HepG2 (cell line): ENCODE results near the gene KRTAP13-2. TPM values are rescaled to one million over a fixed set of nuclear protein-coding genes. Genes with fewer than 3 reads are reported as not detected.

Experiments
- ATAC-seq: fragments of 200-7000 bp; cut with Tn5 transposase; 3 replicates; pipeline ENCODE4 v1.9.1; 2020; ENCODE audit warnings: mild to moderate bottlenecking, moderate library complexity
- BruUV-seq: library from RNA; stranded (reverse); fragments of 400-500 nt; replicated peaks from 2 replicates; lab custom pipeline; 2021; lab: Mats Ljungman, UMichigan
- CTCF ChIA-PET: fragments of 300-600 bp; formaldehyde crosslinking; extraction: SDS; loops from one replicate; lab custom pipeline; 2021; ENCODE audit warnings: low total read pairs, inconsistent platforms, low intra/inter-chr PET ratio; lab: Yijun Ruan, JAX
- POLR2A ChIA-PET: fragments of 350-600 bp; sonication (Branson Sonifier 250); formaldehyde crosslinking; loops from one replicate; lab custom pipeline; 2020; ENCODE audit warnings: antibody characterized with exemption, inconsistent platforms; lab: Yijun Ruan, JAX
- DNase-seq: peaks from one replicate; pipeline ENCODE4 v3.0.0-alpha.2; 2015; ENCODE audit warnings: low spot score
- FAIRE-seq: peaks from 3 replicates; lab custom pipeline; 2011; peaks lifted over from hg19 to GRCh38; lab: Jason Lieb, UNC
- H2AFZ ChIP-seq: one replicate; pipeline ENCODE4 v1.6.1; 2011; ENCODE audit warnings: low read length, inconsistent platforms
- H3K27ac ChIP-seq: fragments of 300-600 bp; 3 replicates; pipeline ENCODE4 v1.8.0; 2011; ENCODE audit warnings: mixed run types, mild to moderate bottlenecking, mixed read lengths, low read length, inconsistent platforms; ENCODE audit not compliant: insufficient read depth; ENCODE audit errors: extremely low read length
- H3K27me3 ChIP-seq, 2 experiments: fragments of 200-600 bp in 1 of 2; 2 replicates in 1 of 2; 3 replicates in 1 of 2; pipeline versions ENCODE4 v1.6.0 to v1.8.0; 2011; ENCODE audit warnings: low read length in 2 of 2, mild to moderate bottlenecking in 2 of 2, moderate library complexity in 2 of 2, inconsistent platforms in 1 of 2; ENCODE audit not compliant: insufficient read depth in 2 of 2, control insufficient read depth in 1 of 2
- H3K36me3 ChIP-seq, 2 experiments: fragments of 200-600 bp in 1 of 2; replicated peaks in 1 of 2; 2 replicates in 1 of 2; 3 replicates in 1 of 2; pipeline versions ENCODE4 v1.5.1 to v1.8.0; 2011; ENCODE audit warnings: low read length in 2 of 2, inconsistent platforms in 1 of 2; ENCODE audit not compliant: insufficient read depth in 2 of 2, control insufficient read depth in 1 of 2
- H3K4me1 ChIP-seq: 2 replicates; pipeline ENCODE4 v1.5.1; 2012; ENCODE audit warnings: low read length, inconsistent platforms; ENCODE audit not compliant: insufficient read depth
- H3K4me2 ChIP-seq: 2 replicates; pipeline ENCODE4 v1.6.0; 2011; ENCODE audit warnings: low read depth, low read length, inconsistent platforms
- H3K4me3 ChIP-seq, 3 experiments: fragments of 200-600 bp in 1 of 3; sonication (generic), shearing (Covaris generic) in 1 of 3; replicated peaks in 1 of 3; 2 replicates each; pipeline ENCODE4 v1.5.1; 2011 to 2016; ENCODE audit warnings: low read length in 3 of 3, inconsistent platforms in 2 of 3, low read depth in 2 of 3, mild to moderate bottlenecking in 2 of 3, control low read depth in 1 of 3, mixed read lengths in 1 of 3; ENCODE audit not compliant: insufficient read depth in 1 of 3
- H3K79me2 ChIP-seq: one replicate; pipeline ENCODE4 v1.6.1; 2011; ENCODE audit warnings: low read length, inconsistent platforms; ENCODE audit not compliant: insufficient read depth
- H3K9ac ChIP-seq: 2 replicates; pipeline ENCODE4 v1.6.0; 2011; ENCODE audit warnings: mild to moderate bottlenecking, low read depth, low read length, inconsistent platforms; ENCODE audit not compliant: insufficient read depth
- H3K9me3 ChIP-seq: 2 replicates; pipeline ENCODE4 v1.5.1; 2012; ENCODE audit warnings: mild to moderate bottlenecking, low read length
- H4K20me1 ChIP-seq: 2 replicates; pipeline ENCODE4 v1.6.0; 2011; ENCODE audit warnings: inconsistent platforms, mild to moderate bottlenecking, low read length, moderate library complexity; ENCODE audit not compliant: insufficient read depth
- FOXA3 ChIP-seq: IDR thresholded peaks from 2 replicates; pipeline ENCODE4 v1.6.1; 2016; ENCODE audit warnings: missing genetic modification reagents, missing compliant biosample characterization
- GATAD1 ChIP-seq: IDR thresholded peaks from 2 replicates; pipeline ENCODE4 v1.6.1; 2016; ENCODE audit warnings: missing genetic modification reagents, missing compliant biosample characterization
- SRSF4 ChIP-seq: fragments of 200-400 bp; formaldehyde crosslinking; IDR thresholded peaks from one replicate; pipeline ENCODE4 v1.6.1; 2018; ENCODE audit warnings: mild to moderate bottlenecking, low read depth, low read length, moderate library complexity; ENCODE audit not compliant: poor library complexity, severe bottlenecking
- YEATS2 ChIP-seq: sonication (generic); formaldehyde crosslinking; IDR thresholded peaks from 2 replicates; pipeline ENCODE4 v1.4.0; 2020; ENCODE audit warnings: missing genetic modification reagents, borderline replicate concordance
- ZNF10 ChIP-seq: sonication (generic); formaldehyde crosslinking; IDR thresholded peaks from 2 replicates; pipeline ENCODE4 v1.4.0; 2020; ENCODE audit warnings: mild to moderate bottlenecking, low read depth, missing genetic modification reagents, borderline replicate concordance
- ZNF431 ChIP-seq: sonication (generic); formaldehyde crosslinking; IDR thresholded peaks from 2 replicates; pipeline ENCODE4 v1.9.0; 2022; ENCODE audit warnings: missing genetic modification reagents, low read depth, mild to moderate bottlenecking, borderline replicate concordance
- ZNF879 ChIP-seq: sonication (generic); formaldehyde crosslinking; IDR thresholded peaks from 2 replicates; pipeline ENCODE4 v1.8.1; 2023; ENCODE audit warnings: missing genetic modification reagents
- WGBS: methylation state at CpG from one replicate; pipeline ENCODE4 v1.1.6; 2017; ENCODE audit warnings: low lambda C conversion rate; 5-methylcytosine and 5-hydroxymethylcytosine counted together
- in situ Hi-C: cut with HindIII; loops from 2 replicates; pipeline ENCODE4 v1.10.0; 2017; ENCODE audit warnings: low pct_unique_long_range_greater_than_20kb; ENCODE audit not compliant: extremely low pct_ligation_motif_present
- intact Hi-C: fragments of 100-400 bp; cut with micrococcal nuclease; formaldehyde crosslinking; loops from one replicate; pipeline ENCODE4 v1.10.0; 2022; ENCODE audit not compliant: unreplicated experiment
- polyA plus RNA-seq, 8 experiments: library from polyadenylated mRNA; depleted of rRNA in 3 of 8; stranded (reverse) in 7 of 8; unstranded in 1 of 8; fragments of >200 nt; fragmentation: Illumina TruSeq in 4 of 8; extraction: Trizol in 4 of 8; gene quantifications; 2 replicates each; pipeline versions ENCODE4 v1.2.1 to v1.2.3, GENCODE V29; 2011 to 2016; ENCODE audit warnings: low read depth in 4 of 8, missing spikeins in 1 of 8, mixed read lengths in 1 of 8; ENCODE audit not compliant: insufficient read depth in 1 of 8
- total RNA-seq, 5 experiments: library from RNA; depleted of rRNA; stranded (reverse); fragments of >200 nt; fragmentation: Illumina TruSeq; extraction: Trizol; gene quantifications; 2 replicates each; pipeline ENCODE4 v1.2.3, GENCODE V29; 2016; ENCODE audit warnings: low read depth in 1 of 5
- TF ChIP-seq, protein P1 (sequence below): sonication (generic); formaldehyde crosslinking; IDR thresholded peaks from 2 replicates; pipeline ENCODE4 v1.4.0; 2020; ENCODE audit warnings: mild to moderate bottlenecking, missing genetic modification reagents, borderline replicate concordance
- TF ChIP-seq, protein P2 (sequence below): conservative IDR thresholded peaks from 2 replicates; pipeline ENCODE4 v1.6.1; 2018; ENCODE audit warnings: missing genetic modification reagents

KRTAP13-2 gene
- total and polyA plus RNA-seq, 2 of the 13 experiments (the other 11 are each of a cell fraction or from before 2014, with no cell fraction given), result not detected

GRCh38 chr21:30355906-30356305 lies 16.2 kb downstream of the KRTAP13-2 start:
- intact Hi-C loops, result no loop called here

More at GRCh38 chr21:30355906-30356305, 16.2 kb downstream of the KRTAP13-2 start:
- H3K4me1 ChIP-seq, result no peaks in the 10 kb centered on the region
- TF ChIP-seq GATAD1 (CRISPR knock-in tag) (no peak), SRSF4 (no peak), FOXA3 (CRISPR knock-in tag) (no peak), YEATS2 (CRISPR knock-in tag) (no peak), ZNF431 (CRISPR knock-in tag) (no peak), ZNF10 (CRISPR knock-in tag) (no peak), ZNF879 (CRISPR knock-in tag) (no peak)
- TF ChIP-seq, protein P1, sequence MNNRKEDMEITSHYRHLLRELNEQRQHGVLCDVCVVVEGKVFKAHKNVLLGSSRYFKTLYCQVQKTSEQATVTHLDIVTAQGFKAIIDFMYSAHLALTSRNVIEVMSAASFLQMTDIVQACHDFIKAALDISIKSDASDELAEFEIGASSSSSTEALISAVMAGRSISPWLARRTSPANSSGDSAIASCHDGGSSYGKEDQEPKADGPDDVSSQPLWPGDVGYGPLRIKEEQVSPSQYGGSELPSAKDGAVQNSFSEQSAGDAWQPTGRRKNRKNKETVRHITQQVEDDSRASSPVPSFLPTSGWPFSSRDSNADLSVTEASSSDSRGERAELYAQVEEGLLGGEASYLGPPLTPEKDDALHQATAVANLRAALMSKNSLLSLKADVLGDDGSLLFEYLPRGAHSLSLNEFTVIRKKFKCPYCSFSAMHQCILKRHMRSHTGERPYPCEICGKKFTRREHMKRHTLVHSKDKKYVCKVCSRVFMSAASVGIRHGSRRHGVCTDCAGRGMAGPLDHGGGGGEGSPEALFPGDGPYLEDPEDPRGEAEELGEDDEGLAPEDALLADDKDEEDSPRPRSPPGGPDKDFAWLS (CRISPR knock-in tag), result no peak
- TF ChIP-seq, protein P2, sequence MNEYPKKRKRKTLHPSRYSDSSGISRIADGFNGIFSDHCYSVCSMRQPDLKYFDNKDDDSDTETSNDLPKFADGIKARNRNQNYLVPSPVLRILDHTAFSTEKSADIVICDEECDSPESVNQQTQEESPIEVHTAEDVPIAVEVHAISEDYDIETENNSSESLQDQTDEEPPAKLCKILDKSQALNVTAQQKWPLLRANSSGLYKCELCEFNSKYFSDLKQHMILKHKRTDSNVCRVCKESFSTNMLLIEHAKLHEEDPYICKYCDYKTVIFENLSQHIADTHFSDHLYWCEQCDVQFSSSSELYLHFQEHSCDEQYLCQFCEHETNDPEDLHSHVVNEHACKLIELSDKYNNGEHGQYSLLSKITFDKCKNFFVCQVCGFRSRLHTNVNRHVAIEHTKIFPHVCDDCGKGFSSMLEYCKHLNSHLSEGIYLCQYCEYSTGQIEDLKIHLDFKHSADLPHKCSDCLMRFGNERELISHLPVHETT (CRISPR knock-in tag), result no peak
- ChIA-PET CTCF (no interaction called here), POLR2A (no interaction called here)
- peaks cover 78% of the 10 kb centered on the region for H3K9me3 ChIP-seq
- in situ Hi-C loops, result no loop called here
- no peak overlapping the region for H3K4me3 ChIP-seq
- WGBS, result 1% methylated on average over 3 of the region's 3 CpGs
- H3K27me3 ChIP-seq, result no peaks in the 10 kb centered on the region
- H4K20me1 ChIP-seq, result no peaks in the 10 kb centered on the region
- no peaks in the 10 kb centered on the region for H3K79me2 ChIP-seq
- ATAC-seq (no peak), FAIRE-seq (no peak), DNase-seq (no peak)
- no peak overlapping the region for H3K9ac ChIP-seq
- no peaks in the 10 kb centered on the region for H3K36me3 ChIP-seq
- H3K27ac ChIP-seq, result no peak overlapping the region
- no peak overlapping the region for H2AFZ ChIP-seq
- no peak overlapping the region for H3K4me2 ChIP-seq
- no TSS peak for BruUV-seq
